Thyroid gland (tissue), 4 donors: ENCODE measurements around the gene VSTM2B. TPM values are rescaled to one million over a fixed set of nuclear protein-coding genes. Genes with fewer than 3 reads are reported as not detected.

Experiments used
- DNase-seq, 2 donors: peaks; one replicate each; pipeline ENCODE4 v3.0.0-alpha.2; 2019
- H3K27ac ChIP-seq, 3 donors: fragments of 200-600 bp; sonication (generic); 1 replicate in 2 of 3; 2 replicates in 1 of 3; pipeline ENCODE4 v1.5.1; 2016 to 2019; ENCODE audit warnings: mild to moderate bottlenecking in 1 of 3, moderate library complexity in 1 of 3
- H3K27me3 ChIP-seq: fragments of 200-600 bp; sonication (generic); one replicate; pipeline ENCODE4 v1.5.1; 2019
- H3K36me3 ChIP-seq, 2 donors: fragments of 200-600 bp; sonication (generic); one replicate each; pipeline ENCODE4 v1.5.1; 2016 to 2019
- H3K4me1 ChIP-seq, 2 donors: fragments of 200-600 bp; sonication (generic); one replicate each; pipeline ENCODE4 v1.5.1; 2017 to 2019
- H3K4me3 ChIP-seq, 3 donors: fragments of 200-600 bp; sonication (generic); replicated peaks in 1 of 3; 1 replicate in 2 of 3; 2 replicates in 1 of 3; pipeline ENCODE4 v1.5.1; 2016; ENCODE audit warnings: mild to moderate bottlenecking in 1 of 3
- H3K9me3 ChIP-seq: fragments of 200-600 bp; sonication (generic); one replicate; pipeline ENCODE4 v1.5.1; 2017
- POLR2A ChIP-seq, 2 donors: fragments of 450-650 bp; IDR thresholded peaks; one replicate each; pipeline ENCODE4 v1.6.1; 2017; ENCODE audit warnings: antibody characterized with exemption in 2 of 2, mild to moderate bottlenecking in 2 of 2, moderate library complexity in 1 of 2
- WGBS, 2 donors: methylation state at CpG; one replicate each; pipeline ENCODE4 v1.1.5; 2017; 5-methylcytosine and 5-hydroxymethylcytosine counted together
- intact Hi-C: fragments of 100-400 bp; cut with DNase I; formaldehyde crosslinking; loops from one replicate; pipeline ENCODE4 v1.15.1; 2023
- total RNA-seq, 4 donors: library from RNA; depleted of rRNA; stranded (reverse); fragments of >200 nt; gene quantifications; one replicate each; pipeline ENCODE4 v1.2.3, GENCODE V29; 2016
- TF ChIP-seq, protein P1 (sequence below), 6 experiments: fragments of 200-600 bp in 3 of 6; fragments of 450-650 bp in 3 of 6; sonication (generic) in 3 of 6; IDR thresholded peaks; one replicate each; pipeline ENCODE4 v1.5.1; 2016 to 2019; ENCODE audit warnings: antibody characterized with exemption in 6 of 6, mild to moderate bottlenecking in 2 of 6, inconsistent platforms in 1 of 6, moderate library complexity in 1 of 6

VSTM2B gene
- total RNA-seq, 4 donors from 2014 or later, result not detected

DNA sequence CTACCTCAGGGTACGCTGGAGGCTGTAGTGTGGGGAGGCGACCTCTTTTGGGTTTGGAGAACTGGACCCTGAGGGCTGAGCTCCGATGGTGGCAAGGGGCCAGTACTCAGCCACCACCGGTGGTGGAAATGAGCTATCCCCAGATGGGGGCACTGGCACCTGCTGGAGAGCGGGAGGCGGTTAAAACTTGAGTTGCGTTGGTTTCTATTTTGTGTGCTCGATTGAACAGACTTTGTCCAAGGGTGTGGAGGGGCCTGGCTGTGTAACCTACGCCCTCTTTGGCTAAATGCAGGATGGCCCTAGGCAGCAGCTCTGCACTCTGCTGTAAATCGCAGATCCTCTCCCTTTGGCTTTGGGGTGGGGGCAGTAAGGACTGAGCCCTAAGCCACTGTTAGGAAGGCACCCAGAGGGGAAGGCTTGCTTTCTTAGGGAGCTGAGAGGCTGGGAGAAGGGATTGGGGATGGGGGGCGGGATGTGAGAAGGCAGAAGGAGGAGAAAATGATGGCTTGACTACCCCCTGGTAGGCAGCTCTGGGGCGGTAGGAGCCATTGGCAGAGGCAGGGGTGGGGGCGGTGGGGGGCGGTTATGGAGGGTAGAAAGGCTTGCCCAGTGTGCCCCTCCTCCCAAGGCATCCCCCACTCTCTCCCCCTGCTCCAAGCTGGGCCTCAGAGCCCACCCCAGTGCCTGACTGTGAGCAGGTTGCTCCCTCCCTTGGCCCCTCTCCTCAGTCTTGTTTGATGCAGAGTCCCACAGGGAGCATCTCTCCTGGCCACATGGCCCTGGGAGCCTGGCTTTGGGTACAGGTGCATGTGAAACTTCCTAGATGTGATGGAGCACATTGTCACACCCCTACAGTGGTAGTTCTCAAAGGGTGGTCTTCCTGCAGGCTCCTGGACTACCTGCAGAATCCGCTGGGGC lies 5.0 kb downstream of the VSTM2B start:
- Histone ChIP-seq H3K4me3 (no peak overlapping the region), H3K27me3 (peaks cover 23% of the 10 kb centered on the region)
- intact Hi-C loops, result no loop called here

DNA sequence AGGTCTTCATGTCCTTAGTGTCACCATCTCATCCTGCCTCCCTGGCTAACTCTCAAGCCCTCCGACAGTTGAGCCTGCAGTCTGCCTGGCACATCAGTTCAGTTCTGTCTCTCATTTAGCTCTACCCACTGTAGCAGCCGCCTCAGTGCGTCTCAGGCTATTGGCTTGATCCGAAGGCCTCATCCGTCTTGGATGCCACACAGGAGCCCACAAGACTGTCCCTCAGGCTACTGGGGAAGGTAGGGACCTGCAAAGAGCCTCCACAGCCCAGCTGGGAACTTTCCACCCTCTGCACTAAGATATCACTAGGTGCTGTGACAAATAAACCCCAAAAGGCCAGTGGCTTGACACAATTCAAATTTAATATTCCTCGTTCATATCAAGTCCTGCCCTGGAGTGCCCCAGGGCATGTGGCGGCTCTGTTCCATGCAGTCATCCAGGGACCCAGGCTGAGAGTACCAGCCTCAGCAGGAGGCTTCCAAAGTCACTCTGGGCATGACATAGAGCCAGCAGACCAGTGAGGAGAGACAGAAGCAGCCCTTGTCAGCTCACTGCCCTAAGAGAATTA lies 5.7 kb downstream of the VSTM2B start:
- no peak for DNase-seq
- Histone ChIP-seq H3K36me3 (no peaks in the 10 kb centered on the region), H3K27me3 (peaks cover 23% of the 10 kb centered on the region), H3K4me1 (peaks cover 5 to 18% of the 10 kb centered on the region in 2 donors), H3K9me3 (no peaks in the 10 kb centered on the region), H3K27ac (no peak overlapping the region), H3K4me3 (no peak overlapping the region)
- intact Hi-C loops, result no loop called here
- WGBS, 2 donors, result 71 to 79% methylated on average over 6 to 7 of the region's 7 CpGs
- TF ChIP-seq POLR2A (IDR thresholded peaks at IDR 0.05), result no peak
- TF ChIP-seq, protein P1, sequence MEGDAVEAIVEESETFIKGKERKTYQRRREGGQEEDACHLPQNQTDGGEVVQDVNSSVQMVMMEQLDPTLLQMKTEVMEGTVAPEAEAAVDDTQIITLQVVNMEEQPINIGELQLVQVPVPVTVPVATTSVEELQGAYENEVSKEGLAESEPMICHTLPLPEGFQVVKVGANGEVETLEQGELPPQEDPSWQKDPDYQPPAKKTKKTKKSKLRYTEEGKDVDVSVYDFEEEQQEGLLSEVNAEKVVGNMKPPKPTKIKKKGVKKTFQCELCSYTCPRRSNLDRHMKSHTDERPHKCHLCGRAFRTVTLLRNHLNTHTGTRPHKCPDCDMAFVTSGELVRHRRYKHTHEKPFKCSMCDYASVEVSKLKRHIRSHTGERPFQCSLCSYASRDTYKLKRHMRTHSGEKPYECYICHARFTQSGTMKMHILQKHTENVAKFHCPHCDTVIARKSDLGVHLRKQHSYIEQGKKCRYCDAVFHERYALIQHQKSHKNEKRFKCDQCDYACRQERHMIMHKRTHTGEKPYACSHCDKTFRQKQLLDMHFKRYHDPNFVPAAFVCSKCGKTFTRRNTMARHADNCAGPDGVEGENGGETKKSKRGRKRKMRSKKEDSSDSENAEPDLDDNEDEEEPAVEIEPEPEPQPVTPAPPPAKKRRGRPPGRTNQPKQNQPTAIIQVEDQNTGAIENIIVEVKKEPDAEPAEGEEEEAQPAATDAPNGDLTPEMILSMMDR (IDR thresholded peaks at IDR 0.05), result no peak

More for the DNA sequence above, 5.0 kb downstream of the VSTM2B start:
- no peak for DNase-seq
- peaks cover 5 to 25% of the 10 kb centered on the region in 2 donors for H3K4me1 ChIP-seq
- TF ChIP-seq, protein P1 (IDR thresholded peaks at IDR 0.05), result no peak
- H3K36me3 ChIP-seq, result no peaks in the 10 kb centered on the region
- WGBS, 2 donors, result 12 to 15% methylated on average over 14 of the region's 15 CpGs
- no peaks in the 10 kb centered on the region for H3K9me3 ChIP-seq
- no peak overlapping the region for H3K27ac ChIP-seq

DNA sequence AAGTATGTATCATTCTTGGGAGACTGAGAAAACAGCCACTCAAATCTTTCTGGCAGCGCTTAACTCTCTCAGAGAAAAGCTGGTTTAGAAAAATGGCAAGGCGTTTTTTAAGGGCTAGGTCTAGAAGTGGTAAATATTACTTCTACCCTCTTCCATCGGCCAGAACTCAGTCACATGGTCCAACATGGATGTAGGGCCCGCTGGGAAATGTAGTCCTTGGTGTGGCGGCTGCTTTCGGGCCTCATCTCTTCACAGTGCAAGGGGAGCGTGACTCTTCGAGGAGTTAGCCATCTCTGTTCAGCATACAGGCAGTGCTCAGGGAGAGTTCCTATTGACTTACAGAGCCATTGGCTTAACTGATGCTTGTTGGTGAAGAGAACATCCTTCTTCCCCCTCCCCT lies 6.3 kb downstream of the VSTM2B start:
- Histone ChIP-seq H3K27ac (no peak overlapping the region), H3K9me3 (no peaks in the 10 kb centered on the region), H3K4me1 (peaks cover 5 to 12% of the 10 kb centered on the region in 2 donors), H3K36me3 (no peaks in the 10 kb centered on the region), H3K27me3 (peaks cover 18% of the 10 kb centered on the region), H3K4me3 (no peak overlapping the region)
- DNase-seq, result no peak
- TF ChIP-seq, protein P1 (IDR thresholded peaks at IDR 0.05), result no peak
- no peak for TF ChIP-seq POLR2A (IDR thresholded peaks at IDR 0.05)
- intact Hi-C loops, result no loop called here
- WGBS, 2 donors, result 61 to 68% methylated on average over 8 of the region's 8 CpGs

DNA sequence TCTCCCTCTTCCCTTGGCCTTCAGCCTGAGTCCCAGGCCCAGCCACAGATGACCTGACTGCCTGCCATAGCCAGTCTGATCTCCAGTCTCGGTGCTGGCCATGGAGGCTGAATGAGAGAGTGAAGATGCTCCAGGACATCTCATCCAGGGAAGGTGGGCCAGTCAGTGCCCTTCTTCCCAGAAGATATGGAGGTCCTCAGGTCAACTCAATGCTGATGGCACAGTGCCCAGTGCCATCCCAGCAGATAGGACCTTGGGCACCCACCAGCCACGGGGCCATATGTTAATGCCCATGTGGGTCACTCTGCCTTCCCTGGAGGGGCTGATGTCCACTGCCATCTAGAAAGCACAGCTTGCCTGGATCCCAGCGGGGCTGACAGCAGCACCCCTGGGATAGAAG lies 7.2 kb downstream of the VSTM2B start:
- Histone ChIP-seq H3K4me1 (peaks cover 5 to 9% of the 10 kb centered on the region in 2 donors), H3K27ac (no peak overlapping the region), H3K36me3 (no peaks in the 10 kb centered on the region), H3K4me3 (no peak overlapping the region), H3K9me3 (no peaks in the 10 kb centered on the region), H3K27me3 (peaks cover 9% of the 10 kb centered on the region)
- WGBS, 2 donors, result 93% methylated on average over 1 to 2 of the region's 3 CpGs
- intact Hi-C loops, result no loop called here
- TF ChIP-seq, protein P1 (IDR thresholded peaks at IDR 0.05), result no peak
- TF ChIP-seq POLR2A (IDR thresholded peaks at IDR 0.05), result no peak
- no peak for DNase-seq
